ENCODE results near the gene APBB2.
A peak's percentile ranks its signal among the peaks of the same experiment; 100 is the strongest.

APBB2 gene

DNA sequence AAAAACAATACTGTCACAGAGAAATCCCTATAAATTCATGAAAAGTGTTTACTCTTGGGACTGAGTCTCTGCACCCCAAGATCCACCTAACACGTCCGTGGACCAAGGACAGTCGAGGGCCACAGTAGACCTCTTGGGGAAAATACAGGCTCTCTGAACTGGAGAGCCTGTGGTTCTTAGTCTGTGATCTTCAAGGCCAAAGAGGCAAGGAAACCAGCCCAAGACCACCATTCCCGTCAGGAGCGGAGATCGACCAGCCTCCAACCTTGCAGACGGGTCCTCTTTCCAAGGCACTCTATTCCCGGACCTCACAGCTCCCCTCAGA, 1.6 kb upstream of the APBB2 start:
- peak; percentile 72 for DNase-seq (ENCODE audit: low read depth, low spot score)

- DNase-seq (ENCODE audit: low read depth, low spot score): no peak
These were observed 813 bp upstream of the APBB2 start for GRCh38 chr4:41215155-41215554.

DNA sequence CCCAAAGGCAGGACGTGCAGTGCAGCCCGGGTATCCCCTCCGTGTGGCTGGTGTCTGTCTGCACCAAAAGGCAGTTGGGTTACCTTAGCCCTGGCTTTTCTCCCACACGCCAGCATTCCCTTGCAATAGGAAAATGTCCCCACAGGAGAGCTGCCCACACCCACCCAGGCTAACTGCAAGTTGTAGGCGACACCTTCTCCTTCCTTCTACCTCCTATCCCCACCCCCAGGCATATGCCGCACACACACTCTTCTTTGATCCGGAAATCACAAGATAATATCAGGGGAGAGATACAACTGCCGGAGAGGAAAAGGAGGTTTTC, 444 bp upstream of the APBB2 start:
- DNase-seq (ENCODE audit: low read depth, low spot score): no peak

DNA sequence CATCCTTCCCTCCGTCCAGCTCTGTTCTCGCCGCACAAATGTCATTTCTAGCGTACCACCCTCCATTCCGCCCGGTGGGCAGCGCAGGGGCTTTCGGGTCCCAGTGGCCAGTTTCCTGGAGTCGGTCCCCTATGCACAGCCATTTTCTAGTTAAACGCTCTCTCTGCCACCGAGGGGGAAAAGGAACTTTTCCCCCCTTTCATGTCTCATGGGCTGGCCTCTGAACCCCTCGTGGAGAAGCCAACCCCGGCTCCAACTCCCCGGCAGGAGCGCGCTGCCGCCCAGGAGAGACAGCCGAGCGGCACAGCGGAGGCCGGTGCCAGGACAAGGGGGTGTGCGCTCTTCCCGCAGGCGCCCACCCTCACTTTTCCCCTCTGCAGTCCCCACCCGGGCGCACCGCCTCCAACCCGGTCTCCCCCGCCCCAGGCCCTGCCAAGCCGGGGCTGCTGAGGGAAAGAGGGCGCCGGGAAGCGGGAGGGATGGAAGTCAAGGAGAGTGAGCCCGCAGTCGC, 662 bp downstream of the APBB2 start:
- DNase-seq (ENCODE audit: low read depth, low spot score): no peak

GRCh38 chr4:41212616-41213203, 1.6 kb downstream of the APBB2 start:
- DNase-seq (ENCODE audit: low read depth, low spot score): peak; percentile 43

- DNase-seq (ENCODE audit: low read depth, low spot score): no peak
These were observed 2.3 kb downstream of the APBB2 start for GRCh38 chr4:41211951-41212615.

DNA sequence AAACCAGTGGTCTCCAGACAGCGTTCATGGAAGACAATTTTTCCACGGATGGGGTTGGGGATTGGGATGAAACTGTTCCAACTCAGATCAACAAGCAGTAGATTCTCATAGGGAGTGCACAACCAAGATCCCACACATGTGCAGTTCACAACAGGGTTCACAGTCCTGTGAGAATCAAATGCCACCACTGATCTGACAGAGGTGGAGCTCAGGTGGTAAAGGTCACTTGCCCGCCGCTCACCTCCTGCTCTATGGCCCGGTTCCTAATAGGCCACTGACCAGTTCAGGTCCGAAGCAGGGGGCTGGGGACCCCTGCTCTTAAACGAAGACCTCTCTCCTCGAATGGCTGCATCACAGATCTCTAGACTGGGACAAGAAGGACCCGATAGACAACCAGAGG, 4.4 kb downstream of the APBB2 start:
- no peak for DNase-seq (ENCODE audit: low read depth, low spot score)

DNA sequence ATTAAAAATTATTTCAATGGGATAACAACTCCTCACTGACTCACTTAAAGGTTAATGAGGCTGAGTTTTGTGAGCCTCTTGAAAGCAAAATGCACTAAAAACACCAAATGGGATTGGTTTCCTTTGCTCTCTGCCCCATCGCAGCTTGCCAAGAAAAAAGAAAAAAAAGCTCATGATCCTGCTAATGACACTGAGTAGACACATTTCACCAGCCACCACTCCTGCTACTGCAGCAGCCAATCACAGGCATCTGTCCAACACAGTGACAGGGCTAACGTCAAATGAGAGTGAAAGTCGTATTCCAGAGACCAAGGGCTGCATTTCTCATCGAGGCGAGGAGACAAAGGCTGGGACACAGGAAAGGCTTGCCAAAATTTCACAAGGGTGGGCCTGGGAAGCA, 5.2 kb downstream of the APBB2 start:
- DNase-seq (ENCODE audit: low read depth, low spot score): no peak

GRCh38 chr4:41207291-41207831, 7.0 kb downstream of the APBB2 start:
- no peak for DNase-seq (ENCODE audit: low read depth, low spot score)

DNA sequence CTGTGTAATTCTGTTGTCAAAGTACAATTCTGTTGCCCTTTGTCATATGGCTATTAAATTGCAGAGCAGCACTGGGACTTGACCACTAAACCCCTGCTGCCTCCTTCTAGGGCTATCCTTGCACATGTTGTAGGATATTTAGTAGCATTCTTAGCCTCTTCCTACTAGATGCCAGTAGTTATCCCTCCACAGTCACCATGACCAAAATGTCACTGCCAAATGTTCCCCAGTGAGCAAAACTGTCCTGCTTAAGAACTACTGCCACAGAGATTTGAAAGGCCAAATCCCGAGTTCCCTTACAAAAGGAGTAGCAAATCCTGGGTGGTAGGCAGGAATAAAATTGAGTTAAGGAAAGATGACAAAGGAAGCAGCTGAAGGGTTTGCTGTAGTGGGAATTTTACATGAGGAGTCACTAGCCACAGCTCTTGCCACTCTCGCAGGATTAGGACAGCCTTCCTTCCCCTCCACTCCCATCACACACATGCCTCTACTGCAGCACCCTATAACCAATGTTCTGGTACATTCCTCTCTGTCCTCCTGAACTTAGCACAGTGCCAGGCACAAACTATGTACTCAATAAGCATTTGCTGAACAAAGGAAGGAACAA, 8.4 kb downstream of the APBB2 start:
- DNase-seq (ENCODE audit: low read depth, low spot score): no peak

GRCh38 chr4:41205130-41205529, 9.2 kb downstream of the APBB2 start:
- no peak for DNase-seq (ENCODE audit: low read depth, low spot score)

- no peak for DNase-seq (ENCODE audit: low read depth, low spot score)
These were observed 9.9 kb downstream of the APBB2 start for GRCh38 chr4:41204400-41204978.

- no peak for DNase-seq (ENCODE audit: low read depth, low spot score)
These were observed 10.5 kb downstream of the APBB2 start for GRCh38 chr4:41203841-41204240.

DNA sequence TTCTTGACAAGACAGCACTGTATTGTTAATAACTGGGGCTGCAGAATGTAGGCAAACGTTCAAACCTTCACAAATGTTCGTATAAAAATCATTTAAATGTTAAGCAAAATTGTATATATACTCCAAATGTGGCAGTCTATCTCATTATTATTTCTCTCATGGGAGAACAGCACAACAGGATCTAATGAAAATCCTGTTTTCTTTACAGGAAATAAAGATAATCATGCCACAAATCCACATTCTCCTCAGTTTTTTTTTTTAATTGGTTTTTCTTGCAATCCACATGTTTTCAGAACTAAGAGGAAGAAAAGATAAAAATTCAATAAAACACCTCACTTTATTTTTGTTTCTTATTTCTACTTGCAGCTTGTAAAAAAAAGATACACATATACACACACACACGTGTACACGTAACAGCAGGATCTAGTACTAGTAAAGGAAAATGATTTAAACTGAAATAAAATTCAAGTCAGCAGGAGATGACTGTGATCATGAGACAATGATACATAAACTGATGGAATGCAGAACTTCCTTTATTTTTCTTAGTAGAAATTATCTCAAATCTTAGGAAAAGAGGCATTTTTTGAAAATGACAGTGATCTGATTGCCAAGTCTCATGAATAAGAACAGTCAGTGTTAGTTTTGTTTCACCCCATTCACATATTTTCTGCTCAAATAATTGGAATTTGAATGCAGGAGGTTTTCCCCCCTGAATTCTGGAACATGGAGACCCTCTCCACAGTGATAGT, 11.3 kb downstream of the APBB2 start:
- no peak for DNase-seq (ENCODE audit: low read depth, low spot score)

- no peak for DNase-seq (ENCODE audit: low read depth, low spot score)
These were observed 12.0 kb downstream of the APBB2 start for GRCh38 chr4:41202356-41202755.

GRCh38 chr4:41200486-41201017, 13.8 kb downstream of the APBB2 start:
- no peak for DNase-seq (ENCODE audit: low read depth, low spot score)

DNA sequence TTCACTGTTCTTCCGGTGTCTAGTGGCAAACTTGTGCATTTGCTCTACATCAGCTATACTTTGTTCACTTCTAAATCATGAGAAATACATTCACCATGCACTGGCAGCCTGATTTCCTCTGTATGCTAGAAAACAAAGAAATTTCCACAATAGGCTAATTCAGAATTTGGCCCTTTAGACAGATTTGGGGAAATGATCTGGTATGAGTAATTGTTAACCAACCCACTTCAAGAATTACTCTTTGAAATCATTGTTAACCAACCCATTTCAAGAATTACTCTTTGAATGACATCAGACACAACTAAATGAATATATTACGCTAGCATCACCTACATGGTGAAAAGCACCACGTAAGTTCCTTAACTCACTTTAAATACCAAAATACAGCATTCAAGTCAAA, 14.6 kb downstream of the APBB2 start:
- no peak for DNase-seq (ENCODE audit: low read depth, low spot score)

- DNase-seq (ENCODE audit: low read depth, low spot score): no peak
These were observed 16.3 kb downstream of the APBB2 start for GRCh38 chr4:41197996-41198395.

- no peak for DNase-seq (ENCODE audit: low read depth, low spot score)
These were observed 16.8 kb downstream of the APBB2 start for GRCh38 chr4:41197495-41197894.

GRCh38 chr4:41196633-41197332, 17.6 kb downstream of the APBB2 start:
- no peak for DNase-seq (ENCODE audit: low read depth, low spot score)

DNA sequence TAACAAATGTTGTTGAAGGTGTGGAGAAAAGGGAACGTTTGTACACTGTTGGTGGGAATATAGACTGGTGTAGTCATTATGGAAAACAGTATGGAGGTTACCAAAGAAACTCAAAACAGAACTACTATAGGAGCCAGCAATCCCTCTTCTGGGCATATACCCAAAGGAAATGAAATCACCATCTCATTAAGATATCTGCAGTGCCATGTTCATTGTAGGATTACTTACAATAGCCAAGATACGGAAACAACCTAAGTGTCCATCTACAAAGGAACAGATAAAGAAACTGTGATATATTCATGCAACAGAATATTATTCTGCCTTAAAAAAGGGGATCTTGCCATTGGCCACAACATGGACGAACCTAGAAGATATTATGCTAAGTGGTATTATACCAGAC, 22.2 kb downstream of the APBB2 start:
- DNase-seq (ENCODE audit: low read depth, low spot score): no peak
